Measurements from ENCODE around the gene PREX1. TPM values are rescaled to one million over a fixed set of nuclear protein-coding genes. Genes with fewer than 3 reads are reported as not detected.
"Not testable (repeated sequence)": the region's sequence is repeated elsewhere in the genome, so short reads cannot be mapped to it uniquely, and the experiment has no call there.

PREX1 gene
- total RNA-seq, 2 donors from 2014 or later = 132 to 167 TPM

DNA sequence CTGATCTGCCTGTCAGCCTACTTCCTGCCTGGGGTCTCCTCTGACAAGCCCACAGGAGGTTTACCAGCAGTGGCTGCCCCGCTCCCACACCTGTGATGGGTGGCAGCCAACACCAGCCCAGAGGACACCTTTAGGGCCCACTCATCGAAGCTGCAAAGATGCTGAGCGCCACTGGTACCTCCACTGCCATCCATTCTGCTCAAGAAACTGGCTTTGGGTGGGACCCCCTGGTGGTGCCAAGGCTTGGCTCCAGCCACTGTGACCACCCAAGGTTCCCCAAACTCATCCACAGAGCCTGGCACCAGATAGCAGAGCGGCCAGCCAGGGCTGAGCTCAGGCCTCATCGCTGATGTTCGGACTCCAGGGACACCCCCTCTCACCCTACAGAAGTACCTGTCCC lies 42.5 kb downstream of the PREX1 start:
- ATAC-seq (no peak), DNase-seq (ENCODE audit: low spot score) (no peak)
- peak overlapping the region; percentile 57 for H3K4me3 Mint-ChIP-seq
- H3K27me3 Mint-ChIP-seq = no peaks in the 10 kb centered on the region
- no peak overlapping the region for H3K27ac Mint-ChIP-seq
- H3K9me3 Mint-ChIP-seq = no peaks in the 10 kb centered on the region
- no peaks in the 10 kb centered on the region for H3K36me3 Mint-ChIP-seq
- peaks cover 57 to 59% of the 10 kb centered on the region in 2 donors for H3K4me1 Mint-ChIP-seq (ENCODE audit: low read depth in 2 of 2)

GRCh38 chr20:48784273-48784641 lies 43.5 kb downstream of the PREX1 start:
- Mint-ChIP-seq H3K4me3 (no peak overlapping the region), H3K27ac (no peak overlapping the region), H3K36me3 (peaks cover 8% of the 10 kb centered on the region), H3K4me1 (ENCODE audit: low read depth in 2 of 2) (peaks cover 49 to 57% of the 10 kb centered on the region in 2 donors), H3K27me3 (no peaks in the 10 kb centered on the region), H3K9me3 (peaks cover 3% of the 10 kb centered on the region)
- DNase-seq (ENCODE audit: low spot score) (no peak), ATAC-seq (peak; percentile 37 to 55)

DNA sequence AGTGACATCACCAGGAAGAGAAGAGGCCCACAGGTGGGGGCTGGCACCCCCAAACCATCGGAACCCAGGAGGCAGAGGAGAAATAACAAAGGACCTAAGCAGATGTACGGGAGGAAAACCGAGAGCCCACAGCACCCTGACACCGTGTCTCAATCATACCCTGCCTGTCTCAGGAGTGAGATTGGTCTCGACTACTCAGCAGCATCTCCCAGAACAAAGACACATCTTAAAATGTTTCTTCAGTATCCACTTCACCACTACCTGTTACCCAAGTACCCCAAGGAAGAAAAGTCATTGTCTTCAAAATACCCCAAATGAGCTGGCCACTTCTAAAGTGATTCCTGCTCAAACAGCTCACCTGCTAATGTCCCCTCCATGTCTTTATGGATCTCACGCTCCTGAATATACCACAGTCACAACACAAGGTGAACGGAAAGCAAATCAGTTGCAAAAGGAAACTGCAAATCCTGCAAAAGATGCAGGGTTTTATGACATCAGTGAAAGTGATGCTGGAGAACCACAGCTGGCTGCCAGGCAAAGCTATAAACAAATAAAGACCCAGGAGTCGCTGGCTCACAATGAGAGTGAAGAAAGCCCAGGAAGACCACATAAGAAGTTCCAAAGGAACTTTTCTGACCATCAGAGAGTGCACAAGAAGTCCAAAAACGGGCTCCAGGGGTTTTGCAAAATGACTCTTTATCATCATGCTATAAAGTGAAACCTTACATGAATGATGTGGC lies 44.1 kb downstream of the PREX1 start:
- Mint-ChIP-seq H3K4me1 (ENCODE audit: low read depth in 2 of 2) (peaks cover 46 to 54% of the 10 kb centered on the region in 2 donors), H3K27me3 (no peaks in the 10 kb centered on the region), H3K27ac (no peak overlapping the region), H3K4me3 (no peak overlapping the region), H3K36me3 (peaks cover 12% of the 10 kb centered on the region), H3K9me3 (peaks cover 3% of the 10 kb centered on the region)
- DNase-seq (ENCODE audit: low spot score) = no peak
- peak; percentile 65 to 66 for ATAC-seq

DNA sequence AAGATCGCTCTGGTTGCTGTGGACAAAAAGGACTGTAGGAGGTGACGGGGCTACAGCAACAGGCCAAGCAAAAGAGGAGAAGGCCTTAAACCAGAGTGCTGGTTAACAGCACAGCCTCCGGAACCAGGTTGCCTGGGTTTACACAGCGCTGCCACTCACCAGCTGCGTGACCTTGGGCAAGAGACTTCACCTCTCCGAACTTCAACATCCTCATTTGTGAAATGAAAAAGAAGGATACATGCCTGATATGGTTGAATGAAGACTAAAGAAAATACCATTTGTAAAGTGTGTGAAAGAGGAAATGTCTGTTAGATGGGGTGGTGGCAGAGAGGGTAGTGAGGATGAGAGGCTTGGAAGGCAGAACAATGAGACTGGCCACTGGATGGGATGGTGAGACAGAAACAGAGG lies 44.9 kb downstream of the PREX1 start:
- ATAC-seq = peak; percentile 18 to 40
- no peaks in the 10 kb centered on the region for H3K27me3 Mint-ChIP-seq
- no peak overlapping the region for H3K27ac Mint-ChIP-seq
- no peak overlapping the region for H3K4me3 Mint-ChIP-seq
- H3K36me3 Mint-ChIP-seq = peaks cover 15% of the 10 kb centered on the region
- H3K9me3 Mint-ChIP-seq = peaks cover 3% of the 10 kb centered on the region
- no peak for DNase-seq (ENCODE audit: low spot score)
- peaks cover 42 to 48% of the 10 kb centered on the region in 2 donors for H3K4me1 Mint-ChIP-seq (ENCODE audit: low read depth in 2 of 2)

- H3K27me3 Mint-ChIP-seq = no peaks in the 10 kb centered on the region
- H3K27ac Mint-ChIP-seq = no peak overlapping the region
- H3K9me3 Mint-ChIP-seq = peaks cover 3% of the 10 kb centered on the region
- DNase-seq (ENCODE audit: low spot score) (no peak), ATAC-seq (no peak)
- peaks cover 15% of the 10 kb centered on the region for H3K36me3 Mint-ChIP-seq
- peaks cover 41 to 51% of the 10 kb centered on the region in 2 donors for H3K4me1 Mint-ChIP-seq (ENCODE audit: low read depth in 2 of 2)
- no peak overlapping the region for H3K4me3 Mint-ChIP-seq
Measured at GRCh38 chr20:48782053-48782452, 45.7 kb downstream of the PREX1 start.

DNA sequence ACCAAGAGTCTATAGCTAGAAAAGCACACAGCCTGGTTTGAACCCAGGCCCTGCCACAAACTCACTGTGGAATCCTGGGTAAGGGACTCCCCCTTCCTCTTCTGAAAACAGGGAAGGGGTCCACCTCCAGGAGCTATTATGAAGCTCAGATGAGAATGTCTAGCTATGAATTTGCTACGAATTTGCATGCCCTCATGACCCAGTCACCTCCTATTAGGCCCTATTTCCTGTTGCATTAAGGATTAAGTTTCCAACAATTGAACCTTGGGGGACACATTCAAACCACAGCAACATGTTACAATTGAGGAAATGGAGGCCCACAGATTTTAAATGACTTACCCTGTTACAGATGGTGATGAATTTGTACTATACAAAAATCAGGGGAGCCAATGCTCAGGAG lies 46.2 kb downstream of the PREX1 start:
- H3K27me3 Mint-ChIP-seq = no peaks in the 10 kb centered on the region
- H3K9me3 Mint-ChIP-seq = peaks cover 3% of the 10 kb centered on the region
- peaks cover 41 to 52% of the 10 kb centered on the region in 2 donors for H3K4me1 Mint-ChIP-seq (ENCODE audit: low read depth in 2 of 2)
- no peak overlapping the region for H3K27ac Mint-ChIP-seq
- ATAC-seq (no peak), DNase-seq (ENCODE audit: low spot score) (no peak)
- H3K4me3 Mint-ChIP-seq = no peak overlapping the region
- peaks cover 15% of the 10 kb centered on the region for H3K36me3 Mint-ChIP-seq

GRCh38 chr20:48779435-48779834 lies 48.4 kb downstream of the PREX1 start:
- DNase-seq (ENCODE audit: low spot score) (no peak), ATAC-seq (no peak)
- peaks cover 37 to 51% of the 10 kb centered on the region in 2 donors for H3K4me1 Mint-ChIP-seq (ENCODE audit: low read depth in 2 of 2)
- no peaks in the 10 kb centered on the region for H3K27me3 Mint-ChIP-seq
- no peak overlapping the region for H3K4me3 Mint-ChIP-seq
- no peak overlapping the region for H3K27ac Mint-ChIP-seq
- H3K36me3 Mint-ChIP-seq = peaks cover 19% of the 10 kb centered on the region
- H3K9me3 Mint-ChIP-seq = peaks cover 3% of the 10 kb centered on the region

DNA sequence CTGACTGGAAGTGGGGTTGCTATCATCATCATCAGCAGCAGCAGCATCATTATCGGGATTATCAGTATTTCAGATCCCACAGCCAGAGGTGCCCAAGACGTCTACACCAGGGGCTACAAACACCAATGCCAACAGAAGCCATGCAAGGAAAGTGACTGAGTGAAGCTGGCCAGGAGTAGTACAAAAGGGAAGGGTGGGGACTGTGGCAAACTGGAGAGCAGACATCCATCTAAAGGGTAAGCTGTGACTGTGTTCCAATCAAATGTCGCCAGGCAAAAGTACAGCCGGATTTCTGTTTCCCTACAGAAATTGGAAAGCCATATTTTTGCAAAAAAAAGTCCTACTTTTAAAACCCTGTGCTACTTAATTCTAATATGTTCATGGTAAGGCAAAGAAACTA lies 50.0 kb downstream of the PREX1 start:
- Mint-ChIP-seq H3K4me1 (ENCODE audit: low read depth in 2 of 2) (peaks cover 53 to 65% of the 10 kb centered on the region in 2 donors), H3K27ac (no peak overlapping the region), H3K4me3 (no peak overlapping the region), H3K36me3 (peaks cover 19% of the 10 kb centered on the region), H3K27me3 (no peaks in the 10 kb centered on the region), H3K9me3 (peaks cover 3% of the 10 kb centered on the region)
- no peak for DNase-seq (ENCODE audit: low spot score)
- ATAC-seq = no peak

- H3K4me3 Mint-ChIP-seq = peak overlapping the region; percentile 42
- peaks cover 19% of the 10 kb centered on the region for H3K36me3 Mint-ChIP-seq
- DNase-seq (ENCODE audit: low spot score) (no peak), ATAC-seq (peak in 1 of 2 donors; percentile 44)
- H3K27me3 Mint-ChIP-seq = no peaks in the 10 kb centered on the region
- H3K27ac Mint-ChIP-seq = no peak overlapping the region
- H3K4me1 Mint-ChIP-seq (ENCODE audit: low read depth in 2 of 2) = peaks cover 59 to 72% of the 10 kb centered on the region in 2 donors
- H3K9me3 Mint-ChIP-seq = peaks cover 3% of the 10 kb centered on the region
Measured at GRCh38 chr20:48777005-48777404, 50.8 kb downstream of the PREX1 start.

GRCh38 chr20:48776306-48776705 lies 51.5 kb downstream of the PREX1 start:
- H3K4me1 Mint-ChIP-seq (ENCODE audit: low read depth in 2 of 2) = peaks cover 65 to 78% of the 10 kb centered on the region in 2 donors
- no peaks in the 10 kb centered on the region for H3K27me3 Mint-ChIP-seq
- peak overlapping the region; percentile 42 for H3K4me3 Mint-ChIP-seq
- ATAC-seq = no peak
- H3K36me3 Mint-ChIP-seq = peaks cover 19% of the 10 kb centered on the region
- H3K9me3 Mint-ChIP-seq = peaks cover 3% of the 10 kb centered on the region
- H3K27ac Mint-ChIP-seq = no peak overlapping the region
- DNase-seq (ENCODE audit: low spot score) = peak; percentile 60

DNA sequence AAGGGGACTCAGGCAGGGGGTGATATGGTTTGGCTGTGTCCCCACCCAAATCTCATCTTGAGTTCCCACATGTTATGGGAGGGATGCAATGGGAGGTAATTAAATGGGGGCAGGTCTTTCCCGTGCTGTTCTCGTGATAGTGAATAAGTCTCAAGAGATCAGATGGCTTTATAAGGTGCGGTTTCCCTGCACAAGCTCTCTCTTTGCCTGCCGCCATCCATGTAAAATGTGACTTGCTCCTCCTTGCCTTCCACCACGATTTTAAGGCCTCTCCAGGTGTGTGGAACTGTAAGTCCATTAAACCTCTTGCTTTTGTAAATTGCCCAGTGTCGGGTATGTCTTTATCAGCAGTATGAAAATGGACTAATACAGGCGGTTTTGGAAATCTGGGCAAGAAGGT lies 52.3 kb downstream of the PREX1 start:
- not testable (repeated sequence) for H3K27me3 Mint-ChIP-seq; DNase-seq (ENCODE audit: low spot score); H3K9me3 Mint-ChIP-seq; ATAC-seq
- H3K36me3 Mint-ChIP-seq = peaks cover 19% of the 10 kb centered on the region
- peaks cover 71 to 81% of the 10 kb centered on the region in 2 donors for H3K4me1 Mint-ChIP-seq (ENCODE audit: low read depth in 2 of 2)
- peak overlapping the region in 1 of 2 donors; percentile 87 for H3K27ac Mint-ChIP-seq
- peak overlapping the region; percentile 37 for H3K4me3 Mint-ChIP-seq

DNA sequence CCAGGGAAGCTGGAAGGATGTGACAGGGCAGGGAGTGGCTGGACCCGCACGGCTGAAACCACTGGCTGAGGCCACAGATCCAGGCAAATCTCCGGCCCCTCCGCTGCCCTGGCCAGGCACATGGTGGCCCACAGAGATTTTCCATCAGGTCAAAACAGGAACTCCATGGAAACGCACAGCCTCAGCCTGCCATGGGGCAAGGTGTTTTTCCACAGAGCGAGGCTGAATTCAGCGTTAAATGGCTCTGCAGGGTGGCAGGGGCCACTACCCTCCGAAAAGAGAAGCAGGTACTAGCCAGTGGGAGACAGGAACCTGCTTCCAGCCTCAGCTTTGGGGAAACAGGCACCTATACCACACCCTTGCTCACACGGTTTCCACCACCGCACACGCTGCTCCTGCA lies 53.1 kb downstream of the PREX1 start:
- Mint-ChIP-seq H3K4me3 (peak overlapping the region; percentile 61), H3K36me3 (peaks cover 16% of the 10 kb centered on the region), H3K9me3 (peaks cover 3% of the 10 kb centered on the region), H3K27me3 (no peaks in the 10 kb centered on the region), H3K27ac (peak overlapping the region in 1 of 2 donors; percentile 87), H3K4me1 (ENCODE audit: low read depth in 2 of 2) (peaks cover 79 to 83% of the 10 kb centered on the region in 2 donors)
- ATAC-seq = no peak
- no peak for DNase-seq (ENCODE audit: low spot score)

GRCh38 chr20:48773837-48774418 lies 53.9 kb downstream of the PREX1 start:
- Mint-ChIP-seq H3K9me3 (no peaks in the 10 kb centered on the region), H3K27me3 (no peaks in the 10 kb centered on the region), H3K27ac (peak overlapping the region in 1 of 2 donors; percentile 87), H3K4me3 (peak overlapping the region; percentile 80), H3K36me3 (peaks cover 9% of the 10 kb centered on the region), H3K4me1 (ENCODE audit: low read depth in 2 of 2) (peaks cover 84 to 86% of the 10 kb centered on the region in 2 donors)
- ATAC-seq = peak; percentile 59 to 66
- DNase-seq (ENCODE audit: low spot score) = peak; percentile 88

- ATAC-seq = no peak
- peak overlapping the region in 1 of 2 donors; percentile 87 for H3K27ac Mint-ChIP-seq
- H3K36me3 Mint-ChIP-seq = peaks cover 4% of the 10 kb centered on the region
- no peak for DNase-seq (ENCODE audit: low spot score)
- H3K27me3 Mint-ChIP-seq = no peaks in the 10 kb centered on the region
- peak overlapping the region; percentile 80 for H3K4me3 Mint-ChIP-seq
- no peaks in the 10 kb centered on the region for H3K9me3 Mint-ChIP-seq
- peaks cover 88 to 91% of the 10 kb centered on the region in 2 donors for H3K4me1 Mint-ChIP-seq (ENCODE audit: low read depth in 2 of 2)
Measured at GRCh38 chr20:48772183-48772976, 55.4 kb downstream of the PREX1 start.

Data from natural killer cell treated with Interleukin-12 subunit alpha and Interleukin-12 subunit beta and Interleukin-15 and Interleukin-18, amount 100 ng/mL, for 72 hours (primary cell).